RPMI7951 (cell line): ENCODE results near the gene TTC12. TPM values are rescaled to one million over a fixed set of nuclear protein-coding genes. Genes with fewer than 3 reads are reported as not detected.

Experiments used
- DNase-seq: peaks from one replicate; pipeline ENCODE4 v3.0.0-alpha.2; 2012; ENCODE audit warnings: low read depth
- total RNA-seq: library from RNA; depleted of rRNA; stranded (reverse); fragments of >200 nt; shearing (Covaris generic); gene quantifications from 2 replicates; pipeline ENCODE4 v1.2.3, GENCODE V29; 2014

TTC12 gene
- total RNA-seq, 1 experiment from 2014 or later: 16.3 TPM

- DNase-seq: no peak
These were observed 59.7 kb downstream of the TTC12 start for GRCh38 chr11:113373981-113374560.

- no peak for DNase-seq
These were observed 61.0 kb downstream of the TTC12 start for GRCh38 chr11:113375402-113375801.

GRCh38 chr11:113376156-113376555, 61.8 kb downstream of the TTC12 start:
- no peak for DNase-seq

- DNase-seq: peak; percentile 53
These were observed 63.5 kb downstream of the TTC12 start for GRCh38 chr11:113377681-113378412.

- peak; percentile 32 for DNase-seq
These were observed 64.3 kb downstream of the TTC12 start for GRCh38 chr11:113378692-113379091.

- DNase-seq: peak; percentile 16
These were observed 67.7 kb downstream of the TTC12 start for GRCh38 chr11:113382121-113382520.

- DNase-seq: peak; percentile 96
These were observed 70.2 kb downstream of the TTC12 start for GRCh38 chr11:113384551-113384950.

GRCh38 chr11:113385749-113386148, 71.4 kb downstream of the TTC12 start:
- no peak for DNase-seq

GRCh38 chr11:113386866-113387265, 72.5 kb downstream of the TTC12 start:
- DNase-seq: no peak

- no peak for DNase-seq
These were observed 73.3 kb downstream of the TTC12 start, which contains the start of gene ANKK1 for GRCh38 chr11:113387605-113388211. Gene ANKK1, plus strand, starts transcription at chr11:113387779. Its CDS starts 106 bp downstream, at chr11:113387885.

- DNase-seq: no peak
These were observed 74.9 kb downstream of the TTC12 start for GRCh38 chr11:113389272-113389671.

- DNase-seq: no peak
These were observed 78.0 kb downstream of the TTC12 start for GRCh38 chr11:113392236-113392921.

- DNase-seq: no peak
These were observed 79.2 kb downstream of the TTC12 start for GRCh38 chr11:113393501-113393985.

GRCh38 chr11:113394919-113395318, 80.5 kb downstream of the TTC12 start:
- DNase-seq: no peak

- DNase-seq: no peak
These were observed 81.5 kb downstream of the TTC12 start for GRCh38 chr11:113395782-113396336.

- no peak for DNase-seq
These were observed 82.3 kb downstream of the TTC12 start for GRCh38 chr11:113396690-113397089.

- DNase-seq: no peak
These were observed 82.8 kb downstream of the TTC12 start for GRCh38 chr11:113397212-113397611.

- no peak for DNase-seq
These were observed 83.4 kb downstream of the TTC12 start for GRCh38 chr11:113397821-113398220.

GRCh38 chr11:113398669-113399430, 84.5 kb downstream of the TTC12 start:
- no peak for DNase-seq

GRCh38 chr11:113400631-113401230, 86.3 kb downstream of the TTC12 start:
- no peak for DNase-seq

GRCh38 chr11:113401718-113402117, 87.3 kb downstream of the TTC12 start:
- DNase-seq: peak; percentile 80
